ENCODE results near the gene POLR3C.

Gene POLR3C

DNA sequence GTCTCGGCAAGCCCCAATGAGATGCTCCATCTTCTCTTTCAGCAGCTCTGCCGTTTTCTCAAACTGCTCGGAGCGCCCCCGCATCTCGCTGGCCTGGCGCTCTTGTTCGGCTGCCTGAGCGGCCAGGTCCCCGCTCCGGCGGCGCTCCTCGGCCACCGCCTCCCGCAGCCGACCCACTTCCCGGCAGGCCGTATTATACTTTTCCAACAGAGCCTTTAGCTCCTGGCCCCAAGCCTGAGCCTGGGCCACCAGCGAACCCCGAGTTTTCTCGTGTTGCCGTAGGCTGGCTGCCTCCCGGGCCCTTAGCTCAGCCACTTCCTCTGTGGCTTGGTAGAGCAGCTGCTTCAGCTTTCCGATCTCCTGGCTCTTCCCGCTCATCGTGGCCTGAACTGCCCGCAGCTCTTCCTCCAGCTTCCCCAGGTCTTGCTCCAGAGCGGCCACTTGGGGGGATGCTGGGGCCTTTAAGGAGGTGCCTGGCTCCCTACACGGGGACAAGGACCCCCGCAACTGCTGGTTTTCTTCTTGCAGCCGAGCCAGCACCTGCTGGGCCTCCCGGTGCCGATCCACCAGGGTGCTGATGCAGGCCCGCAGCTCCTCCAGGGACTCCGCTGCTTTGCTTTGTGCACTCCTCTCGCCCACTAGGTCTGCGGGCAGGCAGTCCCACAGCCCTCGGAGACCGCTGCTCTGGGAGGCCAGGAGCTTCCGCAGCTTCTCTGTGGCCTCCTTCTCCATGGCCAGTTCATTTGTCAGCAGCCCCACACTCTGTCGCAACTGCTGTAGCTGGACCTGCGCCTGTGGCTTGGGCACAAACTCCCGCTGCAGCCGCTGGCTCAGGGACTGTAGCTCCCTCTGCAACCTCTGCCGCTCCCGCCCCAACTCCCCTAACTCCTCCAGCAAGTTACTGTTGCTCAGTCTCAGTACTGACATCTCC is 48.3 kb downstream of the POLR3C start:
- peak; percentile 20 for DNase-seq

DNA sequence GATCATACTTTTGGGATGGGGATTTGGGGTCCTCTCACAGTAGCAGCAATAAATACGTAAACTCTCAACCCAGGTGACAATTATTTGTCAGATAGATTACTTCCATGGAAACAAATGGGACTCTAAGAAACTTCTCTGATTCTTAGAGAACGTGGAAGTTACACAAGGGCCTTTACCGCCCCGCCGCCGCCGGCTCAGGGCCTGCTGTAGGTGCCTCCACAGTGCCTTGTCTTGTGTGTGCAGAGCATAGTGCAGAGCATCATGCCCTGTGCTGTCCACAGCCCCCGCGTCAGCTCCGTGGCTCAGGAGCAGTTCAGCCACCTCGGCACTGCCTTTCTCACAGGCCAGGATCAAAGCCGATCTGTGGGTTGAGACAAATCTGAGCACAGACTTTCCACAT is 50.6 kb downstream of the POLR3C start:
- DNase-seq, result no peak

DNA sequence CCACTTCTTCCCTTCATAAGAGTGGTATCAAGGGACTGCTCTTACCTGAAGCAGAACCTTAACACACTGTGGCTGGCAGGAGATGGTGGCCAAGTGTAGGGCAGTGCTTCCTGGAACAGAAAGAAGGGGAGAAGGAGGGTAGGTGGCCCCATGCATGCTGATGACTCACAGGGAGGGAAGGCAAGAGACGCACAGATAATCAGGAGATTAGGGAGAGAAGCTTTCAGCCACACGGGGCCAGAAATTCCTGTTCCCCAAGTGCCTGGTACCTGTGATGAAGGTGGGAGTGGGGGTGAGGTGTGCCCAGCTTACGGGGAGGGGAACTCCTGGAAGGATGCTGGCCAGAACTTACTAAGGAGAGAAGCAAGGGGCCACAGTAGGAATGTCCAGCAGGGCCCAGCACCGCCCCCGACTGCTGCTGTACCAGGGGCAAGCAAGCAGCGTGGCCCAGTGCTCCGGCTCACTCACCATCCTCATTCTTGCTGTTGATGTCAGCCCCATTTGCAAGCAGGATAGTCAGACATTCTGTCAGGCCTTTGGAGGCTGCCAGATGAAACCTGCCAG is 54.0 kb downstream of the POLR3C start:
- no peak for DNase-seq

DNA sequence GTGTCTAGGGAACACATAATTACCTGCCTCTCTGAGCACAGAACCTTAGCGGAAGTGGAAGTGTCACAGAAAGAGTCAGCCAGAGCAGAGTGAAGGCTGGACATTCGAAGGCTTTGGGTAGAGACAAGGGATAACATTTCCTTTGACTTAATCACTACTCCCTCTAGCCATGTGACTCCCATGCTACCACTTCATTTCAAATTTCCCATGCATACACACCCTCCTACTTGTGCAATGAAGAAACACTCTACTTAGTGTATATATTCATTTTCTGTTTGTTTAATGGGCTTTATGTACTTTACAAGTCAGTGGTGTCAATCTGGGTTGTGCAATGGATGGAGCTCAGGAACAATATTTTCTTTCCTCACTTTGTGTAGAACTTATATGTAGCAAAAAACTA is 54.7 kb downstream of the POLR3C start:
- DNase-seq, result no peak

DNA sequence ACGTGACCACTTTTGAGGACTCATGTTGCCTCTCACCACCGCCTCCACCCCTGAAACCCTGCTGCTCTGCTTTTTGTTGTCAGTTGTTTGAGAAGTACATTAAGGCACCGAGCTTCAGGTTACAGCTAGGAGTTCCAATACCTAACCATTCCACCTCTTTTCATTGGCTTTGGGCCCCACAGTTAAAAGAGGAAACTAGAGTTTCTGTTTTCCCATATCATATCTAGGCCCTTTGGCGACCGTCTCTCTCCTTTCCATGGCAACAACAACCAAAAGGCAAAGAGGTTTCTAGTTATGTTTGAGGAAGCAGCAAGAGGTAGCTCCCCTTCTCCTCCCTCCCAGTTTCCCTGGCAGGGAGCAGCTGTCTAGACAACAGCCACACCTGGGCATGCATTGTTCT is 55.8 kb downstream of the POLR3C start:
- DNase-seq, result no peak

GRCh38 chr1:145884675-145885074 is 60.7 kb downstream of the POLR3C start:
- DNase-seq, result no peak

GRCh38 chr1:145885738-145886287 is 61.8 kb downstream of the POLR3C start, which contains the start of gene ANKRD35:
Gene ANKRD35, minus strand, starts transcription at chr1:145885866. Its CDS starts 108 bp downstream, at chr1:145885758.
- peak; percentile 78 for DNase-seq

- no peak for DNase-seq
Measured at GRCh38 chr1:145886390-145886789, 62.4 kb downstream of the POLR3C start.

GRCh38 chr1:145886816-145887215 is 62.8 kb downstream of the POLR3C start:
- DNase-seq, result no peak

- no peak for DNase-seq
Measured at GRCh38 chr1:145887631-145888030, 63.6 kb downstream of the POLR3C start.

DNA sequence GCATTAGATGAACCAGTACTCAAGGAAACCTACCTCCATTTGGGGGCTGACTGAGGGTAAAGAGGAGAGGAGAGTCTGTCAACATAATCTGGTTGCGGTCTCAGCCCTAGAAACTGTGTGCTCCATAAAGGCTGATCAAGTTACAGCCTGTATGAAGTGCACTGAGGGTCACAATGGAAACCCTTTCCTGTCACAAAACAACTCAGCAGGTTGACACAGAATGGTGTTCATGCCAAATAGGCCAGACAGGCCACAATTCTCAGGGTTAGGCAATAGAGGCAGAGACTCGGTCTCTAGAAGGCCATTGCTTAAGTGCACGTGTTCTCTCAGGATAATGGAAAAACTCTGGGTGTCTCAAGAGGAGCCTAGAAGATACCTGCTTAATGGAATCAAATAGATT is 65.7 kb downstream of the POLR3C start:
- DNase-seq, result no peak

DNA sequence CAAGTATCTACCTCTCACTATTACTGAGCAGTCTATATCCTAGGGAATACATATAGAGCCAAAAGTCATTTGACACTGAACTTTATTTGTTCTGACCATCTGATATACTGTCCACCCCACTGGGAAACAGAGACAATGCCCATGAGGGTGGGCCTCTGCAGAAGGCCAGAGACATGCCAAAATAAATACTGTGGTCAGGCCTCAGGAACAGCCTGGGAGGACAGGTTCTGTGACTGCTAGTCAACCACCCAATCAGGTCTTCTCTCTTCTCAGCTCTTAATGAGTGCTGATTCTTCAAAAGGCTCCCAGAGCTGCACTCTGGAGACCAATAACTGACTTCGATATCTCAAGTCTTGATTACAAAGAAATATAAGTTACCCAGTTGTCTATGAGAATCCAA is 67.1 kb downstream of the POLR3C start:
- DNase-seq, result no peak

GRCh38 chr1:145891587-145892485 is 67.8 kb downstream of the POLR3C start:
- DNase-seq, result peak; percentile 20

- DNase-seq, result no peak
Measured at GRCh38 chr1:145892486-145893087, 68.6 kb downstream of the POLR3C start.

DNA sequence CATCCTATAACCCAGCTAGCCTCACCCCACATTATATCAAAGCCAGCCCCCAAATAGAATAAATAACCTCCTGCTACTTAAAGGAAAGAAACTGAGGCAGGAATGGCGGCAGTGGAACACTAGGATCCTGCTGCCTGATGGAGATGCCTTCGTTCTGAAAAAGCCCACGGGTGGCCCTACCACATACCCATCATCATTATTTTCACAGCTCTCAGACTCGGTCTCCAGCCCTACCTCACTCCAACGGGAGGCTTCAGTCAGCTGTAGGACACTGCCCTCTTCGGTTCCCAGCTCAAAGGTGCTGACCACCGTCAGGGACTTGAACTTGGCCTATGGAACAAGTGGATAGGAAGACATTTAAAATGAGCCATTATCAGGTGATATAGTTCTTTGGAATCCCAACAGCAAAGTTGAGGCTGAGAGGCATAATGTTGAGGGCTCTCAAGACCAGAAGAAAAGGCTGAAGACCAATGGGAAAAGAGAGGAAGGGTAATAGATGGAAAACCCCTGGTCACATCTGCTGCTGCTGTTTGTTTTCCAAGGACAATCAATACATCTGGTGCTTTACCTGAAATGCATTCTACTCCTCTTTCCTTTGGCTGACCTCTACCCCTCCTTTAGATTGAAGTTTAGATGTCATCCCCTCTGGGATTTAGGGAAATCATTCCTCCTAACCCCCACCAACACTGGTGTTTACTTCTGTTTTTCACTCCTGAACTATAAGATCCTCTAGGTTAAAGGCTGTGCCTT is 69.5 kb downstream of the POLR3C start:
- no peak for DNase-seq

Data from central memory CD4-positive, alpha-beta T cell (primary cell).